B cell (primary cell): Measurements from ENCODE around the gene DISP2. TPM values are rescaled to one million over a fixed set of nuclear protein-coding genes. Genes with fewer than 3 reads are reported as not detected.

Experiments
- ATAC-seq: fragments of 200-7000 bp; cut with Tn5 transposase; one replicate; pipeline ENCODE4 v1.10.0; 2021; ENCODE audit warnings: low read depth, mild to moderate bottlenecking, moderate number of reproducible peaks, moderate library complexity
- CTCF ChIA-PET: fragments of 350-600 bp; sonication (Branson Sonifier 250); formaldehyde crosslinking; loops from one replicate; lab custom pipeline; 2021; ENCODE audit warnings: antibody characterized with exemption, inconsistent platforms; lab: Charles Lee
- POLR2A ChIA-PET: fragments of 350-600 bp; sonication (Branson Sonifier 250); formaldehyde crosslinking; loops from one replicate; lab custom pipeline; 2021; ENCODE audit warnings: antibody characterized with exemption; lab: Charles Lee
- DNase-seq: peaks from one replicate; pipeline ENCODE4 v3.0.0; 2013
- H2AFZ ChIP-seq: 2 replicates; pipeline ENCODE4 v1.6.1; 2012; ENCODE audit warnings: mild to moderate bottlenecking, low read depth, low read length; ENCODE audit not compliant: insufficient read depth, poor library complexity, severe bottlenecking
- H3K27ac ChIP-seq, 2 donors: 1 replicate in 1 of 2; 2 replicates in 1 of 2; pipeline ENCODE4 v1.5.1; 2012 to 2013; ENCODE audit warnings: low read length in 2 of 2, mild to moderate bottlenecking in 2 of 2, moderate library complexity in 1 of 2
- H3K27me3 ChIP-seq, 4 experiments: fragments of 200-600 bp in 1 of 4; sonication (generic) in 1 of 4; replicated peaks in 1 of 4; 1 replicate in 2 of 4; 2 replicates in 2 of 4; pipeline versions ENCODE4 v1.6.1 to v1.7.0; 2013 to 2016; ENCODE audit warnings: low read length in 3 of 4, mild to moderate bottlenecking in 2 of 4, mixed read lengths in 1 of 4, moderate library complexity in 1 of 4; ENCODE audit not compliant: insufficient read depth in 4 of 4, control insufficient read depth in 3 of 4; ENCODE audit errors: control extremely low read depth in 1 of 4
- H3K36me3 ChIP-seq, 2 experiments: replicated peaks in 1 of 2; 1 replicate in 1 of 2; 2 replicates in 1 of 2; pipeline versions ENCODE4 v1.6.1 to v1.7.1; 2013; ENCODE audit warnings: low read length in 1 of 2; ENCODE audit not compliant: insufficient read depth in 2 of 2, control insufficient read depth in 1 of 2; ENCODE audit errors: control extremely low read depth in 1 of 2, extremely low read depth in 1 of 2
- H3K4me1 ChIP-seq, 2 donors: fragments of 200-600 bp in 1 of 2; sonication (generic) in 1 of 2; 1 replicate in 1 of 2; 2 replicates in 1 of 2; pipeline versions ENCODE4 v1.5.1 to v1.6.1; 2013 to 2017; ENCODE audit warnings: low read length in 2 of 2; ENCODE audit not compliant: control insufficient read depth in 2 of 2, insufficient read depth in 2 of 2
- H3K4me2 ChIP-seq: replicated peaks from 2 replicates; pipeline ENCODE3; 2012; ENCODE audit warnings: mild to moderate bottlenecking, low read depth, low read length; ENCODE audit not compliant: poor library complexity, severe bottlenecking
- H3K4me3 ChIP-seq, 5 experiments: fragments of 200-600 bp in 1 of 5; sonication (generic) in 1 of 5; 1 replicate in 3 of 5; 2 replicates in 2 of 5; pipeline versions ENCODE4 v1.5.1 to v1.7.0; 2011 to 2016; ENCODE audit warnings: low read length in 4 of 5, mild to moderate bottlenecking in 4 of 5, low read depth in 2 of 5, control low read depth in 1 of 5, moderate library complexity in 1 of 5; ENCODE audit not compliant: insufficient read depth in 1 of 5; ENCODE audit errors: control extremely low read depth in 1 of 5, extremely low read depth in 1 of 5
- H3K79me2 ChIP-seq: fragments of 200-600 bp; sonication (generic); one replicate; pipeline ENCODE4 v1.6.0; 2016; ENCODE audit warnings: low read length; ENCODE audit not compliant: control insufficient read depth, insufficient read depth
- H3K9ac ChIP-seq: fragments of 200-600 bp; sonication (generic); 2 replicates; pipeline ENCODE4 v1.6.1; 2017; ENCODE audit warnings: mild to moderate bottlenecking, low read length, moderate library complexity
- H3K9me3 ChIP-seq, 3 donors: one replicate each; pipeline versions ENCODE4 v1.6.1 to v1.7.1; 2013; ENCODE audit warnings: low read length in 2 of 3; ENCODE audit not compliant: control insufficient read depth in 2 of 3, insufficient read depth in 1 of 3; ENCODE audit errors: control extremely low read depth in 1 of 3
- H4K20me1 ChIP-seq: 2 replicates; pipeline ENCODE4 v1.6.0; 2012; ENCODE audit warnings: mild to moderate bottlenecking, low read length; ENCODE audit not compliant: insufficient read depth, control insufficient read depth, poor library complexity, severe bottlenecking
- H3K27ac Mint-ChIP-seq: one replicate; pipeline ENCODE4 v1.8.0; 2021; ENCODE audit warnings: mixed read lengths
- H3K27me3 Mint-ChIP-seq: one replicate; pipeline ENCODE4 v1.8.0; 2021; ENCODE audit warnings: mixed read lengths
- H3K4me1 Mint-ChIP-seq: one replicate; pipeline ENCODE4 v1.8.0; 2021; ENCODE audit warnings: mixed read lengths
- H3K4me3 Mint-ChIP-seq: one replicate; pipeline ENCODE4 v1.8.0; 2021; ENCODE audit warnings: mixed read lengths
- H3K9me3 Mint-ChIP-seq: one replicate; pipeline ENCODE4 v1.8.0; 2022; ENCODE audit warnings: mixed read lengths; ENCODE audit not compliant: insufficient read depth
- CTCF ChIP-seq: fragments of 200-600 bp; IDR thresholded peaks from one replicate; pipeline ENCODE4 v1.8.0; 2022; ENCODE audit warnings: antibody characterized with exemption, mild to moderate bottlenecking
- EZH2 ChIP-seq: IDR thresholded peaks from 2 replicates; pipeline ENCODE4 v1.6.1; 2012; ENCODE audit warnings: borderline replicate concordance, low read depth, mild to moderate bottlenecking, moderate library complexity, low read length; ENCODE audit not compliant: insufficient read depth, poor library complexity, severe bottlenecking
- WGBS: methylation state at CpG from one replicate; pipeline ENCODE4 v1.1.5; 2013; ENCODE audit warnings: missing lambda C conversion rate; ENCODE audit not compliant: insufficient coverage; 5-methylcytosine and 5-hydroxymethylcytosine counted together
- intact Hi-C: fragments of 100-400 bp; cut with micrococcal nuclease; formaldehyde crosslinking; loops from one replicate; pipeline ENCODE4 v1.10.0; 2022
- polyA plus RNA-seq: library from polyadenylated mRNA; depleted of rRNA; stranded (reverse); fragments of >200 nt; gene quantifications from 2 replicates; pipeline ENCODE4 v1.2.3, GENCODE V29; 2012
- total RNA-seq, 2 donors: library from RNA; stranded (reverse); fragments of 120-200 nt in 1 of 2; gene quantifications; 1 replicate in 1 of 2; 2 replicates in 1 of 2; pipeline versions ENCODE4 v1.2.3 to v1.2.4, GENCODE V29; 2013 to 2022

Gene DISP2
- total and polyA plus RNA-seq, 2 donors (not counting 1 experiment from before 2014, with no cell fraction given): 0.13 to 0.71 TPM

GRCh38 chr15:40369474-40369869, 11.5 kb downstream of the DISP2 start:
- POLR2A ChIA-PET: no interaction called here

GRCh38 chr15:40369971-40370370, 12.0 kb downstream of the DISP2 start:
- no peaks in the 10 kb centered on the region for H3K27me3 Mint-ChIP-seq
- no peaks in the 10 kb centered on the region for H3K9me3 Mint-ChIP-seq
- Histone ChIP-seq H3K27me3 (no peaks in the 10 kb centered on the region), H2AFZ (no peak overlapping the region), H3K36me3 (no peaks in the 10 kb centered on the region), H4K20me1 (peaks cover 9% of the 10 kb centered on the region), H3K9me3 (no peaks in the 10 kb centered on the region), H3K4me1 (peaks cover 14 to 26% of the 10 kb centered on the region in 2 donors), H3K4me3 (no peak overlapping the region), H3K27ac (no peak overlapping the region), H3K9ac (no peak overlapping the region), H3K79me2 (peaks cover 18% of the 10 kb centered on the region), H3K4me2 (no peak overlapping the region)
- no peak for DNase-seq
- ChIA-PET POLR2A (no interaction called here), CTCF (interaction anchor here (1.6 to 6.4 kb wide), 5 partner anchors 26 to 59 kb away, joined by 4 to 56 read pairs (median 11); partner anchors contain the start of gene IVD)
- intact Hi-C loops: no loop called here
- peaks cover 22% of the 10 kb centered on the region for H3K4me1 Mint-ChIP-seq
- no peak overlapping the region for H3K27ac Mint-ChIP-seq
- 94% methylated on average over 13 of the region's 13 CpGs for WGBS
- no peak overlapping the region for H3K4me3 Mint-ChIP-seq
- TF ChIP-seq CTCF (no peak), EZH2 (no peak)
- no peak for ATAC-seq

More at GRCh38 chr15:40369474-40369869, 11.5 kb downstream of the DISP2 start:
- Histone ChIP-seq H3K27ac (no peak overlapping the region), H3K4me2 (no peak overlapping the region), H3K9me3 (no peaks in the 10 kb centered on the region), H3K9ac (no peak overlapping the region), H3K27me3 (no peaks in the 10 kb centered on the region), H4K20me1 (peaks cover 14% of the 10 kb centered on the region), H3K36me3 (no peaks in the 10 kb centered on the region), H3K79me2 (peaks cover 23% of the 10 kb centered on the region), H3K4me3 (no peak overlapping the region), H3K4me1 (peaks cover 14 to 26% of the 10 kb centered on the region in 2 donors), H2AFZ (no peak overlapping the region)
- Mint-ChIP-seq H3K27me3 (no peaks in the 10 kb centered on the region), H3K4me1 (peaks cover 22% of the 10 kb centered on the region), H3K9me3 (no peaks in the 10 kb centered on the region), H3K27ac (peak overlapping the region; percentile 50), H3K4me3 (peak overlapping the region; percentile 74)
- intact Hi-C loops: no loop called here
- DNase-seq (no peak), ATAC-seq (no peak)
- TF ChIP-seq EZH2 (no peak), CTCF (no peak)
- 92% methylated on average over 10 of the region's 10 CpGs for WGBS
- CTCF ChIA-PET: interaction anchor here (0.6 to 6.4 kb wide), 13 partner anchors 10 to 1004 kb away, joined by 3 to 56 read pairs (median 5); partner anchors contain the start of genes BAHD1, IVD and PLCB2
